GM04503 (cell line): ENCODE data around the gene POU2AF3.
"Not testable (repeated sequence)": the region's sequence is repeated elsewhere in the genome, so short reads cannot be mapped to it uniquely, and the experiment has no call there.

Source experiments
- DNase-seq: peaks from one replicate; pipeline ENCODE4 v3.0.0-alpha.2; 2012; ENCODE audit warnings: low read depth

POU2AF3 gene

GRCh38 chr11:111298413-111299100 is at the start of gene POU2AF3:
Gene POU2AF3 (plus strand): TSS chr11:111298546. CDS start chr11:111298582, 36 bp downstream.
- DNase-seq = no peak

GRCh38 chr11:111250936-111251335 is 47.4 kb upstream of the POU2AF3 start:
- no peak for DNase-seq

GRCh38 chr11:111253131-111253530 is 45.2 kb upstream of the POU2AF3 start:
- DNase-seq = no peak

DNA sequence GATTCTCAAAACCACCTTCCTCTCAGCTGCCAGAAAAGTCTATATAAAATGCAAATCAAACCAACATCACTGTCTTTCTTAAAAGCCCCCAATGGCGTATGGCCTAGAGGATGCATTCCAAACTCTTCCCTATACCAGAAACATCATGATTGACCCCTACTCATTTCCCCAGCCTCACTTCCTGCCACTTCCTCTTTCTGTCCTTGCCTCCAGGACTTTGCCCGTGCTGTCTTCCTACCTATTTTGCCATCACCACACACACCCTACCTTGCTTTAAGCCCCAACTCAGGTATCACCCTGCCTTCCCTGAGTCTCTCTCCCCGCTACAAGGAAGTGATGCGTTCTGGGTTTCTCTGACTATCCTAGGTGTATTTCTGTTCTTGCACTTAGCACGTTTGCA is 44.7 kb upstream of the POU2AF3 start:
- no peak for DNase-seq

DNA sequence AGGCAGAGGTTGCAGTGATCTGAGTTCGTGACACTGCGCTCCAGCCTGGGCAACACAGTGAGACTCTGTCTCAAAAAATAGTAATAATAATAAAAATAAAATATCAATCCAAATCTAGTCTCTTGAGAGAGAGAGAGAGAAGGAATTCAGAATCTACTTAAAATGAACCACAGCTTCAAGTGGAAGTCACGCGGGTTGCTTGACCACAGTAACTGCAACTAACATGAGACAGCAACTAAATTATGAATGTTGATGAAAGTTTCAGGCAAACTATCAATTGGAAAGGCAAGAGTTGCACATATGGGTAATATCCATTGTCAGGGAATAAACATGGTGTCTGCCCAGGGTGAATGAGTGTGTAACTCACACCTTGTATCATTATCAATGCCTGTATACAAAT is 40.3 kb upstream of the POU2AF3 start:
- DNase-seq = no peak

GRCh38 chr11:111259896-111260295 is 38.5 kb upstream of the POU2AF3 start:
- DNase-seq = no peak

GRCh38 chr11:111260811-111261210 is 37.5 kb upstream of the POU2AF3 start:
- no peak for DNase-seq

DNA sequence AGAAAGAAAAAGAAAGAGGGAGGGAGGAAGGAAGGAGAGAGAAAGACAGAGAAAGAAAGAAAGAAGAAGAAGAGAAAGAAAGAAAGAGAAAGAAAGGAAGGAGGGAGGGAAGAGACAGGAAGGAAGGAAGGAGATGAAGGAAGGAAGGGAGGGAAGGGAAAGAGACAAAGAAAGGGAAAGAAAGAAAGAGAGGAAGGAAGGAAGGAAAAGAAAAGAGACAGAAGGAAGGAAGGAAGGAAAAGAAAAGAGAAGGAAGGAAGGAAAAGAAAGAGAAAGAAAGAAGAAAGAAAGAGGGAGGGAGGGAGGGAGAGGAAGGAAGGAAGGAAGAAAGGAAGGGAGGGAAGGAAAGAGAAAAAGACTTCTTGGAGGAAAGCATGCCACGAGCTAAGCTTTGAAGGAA is 33.7 kb upstream of the POU2AF3 start:
- no peak for DNase-seq

- DNase-seq = no peak
Measured at GRCh38 chr11:111265421-111265820, 32.9 kb upstream of the POU2AF3 start.

DNA sequence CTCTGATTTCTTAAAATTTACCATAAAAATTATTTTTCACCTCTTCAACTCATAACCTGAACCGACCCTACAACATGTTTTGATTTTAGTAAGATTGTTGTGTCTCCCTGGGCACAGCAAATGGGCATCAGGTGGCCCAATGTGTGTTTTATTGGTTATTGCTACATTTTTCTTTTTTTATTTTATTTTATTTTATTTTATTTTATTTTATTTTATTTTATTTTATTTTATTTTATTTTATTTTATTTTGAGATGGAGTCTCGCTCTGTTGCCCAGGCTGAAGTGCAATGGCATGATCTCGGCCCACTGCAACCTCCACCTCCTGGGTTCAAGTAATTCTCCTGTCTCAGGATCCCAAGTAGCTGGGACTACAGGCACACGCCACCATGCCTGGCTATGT is 30.0 kb upstream of the POU2AF3 start:
- not testable (repeated sequence) for DNase-seq

GRCh38 chr11:111269146-111269868 is 29.0 kb upstream of the POU2AF3 start:
- DNase-seq = no peak

DNA sequence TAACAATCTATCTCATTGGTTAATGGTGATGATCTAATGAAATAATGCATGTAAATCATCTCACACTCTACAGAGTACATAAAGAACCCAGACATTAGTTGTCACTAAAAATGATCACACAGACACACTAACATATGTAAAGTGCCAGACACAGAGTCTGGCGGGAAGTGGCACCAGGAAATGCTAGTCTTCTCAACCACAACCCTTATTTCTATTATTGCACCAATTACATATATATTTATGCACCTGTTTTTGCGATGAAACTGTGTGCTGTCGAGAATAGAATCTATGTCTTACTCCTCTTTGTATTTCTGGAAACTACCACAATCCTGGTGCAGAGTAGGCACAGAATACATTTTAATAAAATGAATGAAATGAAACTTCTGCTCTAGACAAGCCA is 25.9 kb upstream of the POU2AF3 start:
- no peak for DNase-seq

GRCh38 chr11:111282562-111283075 is 15.7 kb upstream of the POU2AF3 start:
- DNase-seq = no peak

DNA sequence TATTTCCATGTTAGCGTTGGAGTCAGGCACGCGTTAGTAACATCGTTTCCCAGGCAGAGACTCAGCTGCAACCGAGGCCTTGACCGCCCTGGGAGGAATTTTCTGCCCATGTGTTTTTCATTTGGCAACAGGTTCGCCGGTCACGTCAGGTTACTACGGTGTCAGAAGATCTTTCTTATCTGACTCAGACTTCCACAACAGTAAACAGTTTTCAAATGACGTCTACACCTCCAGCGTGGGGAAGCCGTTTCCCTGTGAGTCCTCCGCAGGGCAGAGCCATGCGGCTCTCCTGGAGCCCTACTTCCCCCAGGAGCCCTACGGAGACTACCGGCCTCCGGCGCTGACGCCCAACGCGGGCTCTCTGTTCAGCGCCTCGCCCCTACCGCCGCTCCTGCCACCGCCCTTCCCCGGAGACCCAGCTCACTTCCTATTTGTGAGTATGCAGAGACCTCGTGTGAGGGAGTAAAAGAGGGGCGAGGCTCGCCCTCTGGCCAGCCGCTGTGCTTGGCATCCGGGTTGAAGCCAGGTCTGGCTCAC is 14.3 kb upstream of the POU2AF3 start:
- no peak for DNase-seq

GRCh38 chr11:111285189-111286091 is 12.9 kb upstream of the POU2AF3 start:
- no peak for DNase-seq

GRCh38 chr11:111291764-111292163 is 6.6 kb upstream of the POU2AF3 start:
- DNase-seq = no peak

- DNase-seq = not testable (repeated sequence)
Measured at GRCh38 chr11:111292408-111292807, 5.9 kb upstream of the POU2AF3 start.

DNA sequence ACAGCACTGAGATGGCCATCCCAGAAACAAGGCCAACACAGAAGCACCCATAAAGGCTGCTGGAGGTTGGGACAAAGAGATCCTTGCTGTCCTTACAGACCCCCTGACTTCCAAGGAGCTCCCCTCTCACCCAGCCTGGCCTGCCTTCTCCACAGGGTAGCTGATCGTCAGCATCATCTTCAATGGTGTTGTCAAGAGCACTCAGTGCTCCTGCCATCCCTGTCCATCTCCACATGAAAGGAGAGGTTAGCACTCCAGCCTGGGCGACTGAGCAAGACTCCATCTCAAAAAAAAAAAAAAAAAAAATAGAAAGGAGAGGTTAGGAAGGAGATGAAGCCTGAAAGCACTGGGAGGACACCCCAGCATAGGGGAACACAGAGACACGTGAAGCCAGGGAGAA is 2.1 kb upstream of the POU2AF3 start:
- DNase-seq = no peak

GRCh38 chr11:111297696-111298095 is 650 bp upstream of the POU2AF3 start:
- DNase-seq = no peak

- no peak for DNase-seq
Measured at GRCh38 chr11:111299101-111300026, 1.0 kb downstream of the POU2AF3 start.

GRCh38 chr11:111300569-111300968 is 2.2 kb downstream of the POU2AF3 start:
- DNase-seq = no peak
